Measurements from ENCODE around the gene RBM47.

GRCh38 chr4:40438384-40439026 is 191.2 kb downstream of the RBM47 start:
- no peak for TF ChIP-seq CTCF (conservative IDR thresholded peaks at IDR 0.05; ENCODE audit: low read depth in 2 of 2)
- TF ChIP-seq EZH2 (IDR thresholded peaks at IDR 0.05; ENCODE audit: low read depth, unreplicated experiment) = no peak
- no peak for TF ChIP-seq REST (IDR thresholded peaks at IDR 0.05; ENCODE audit: unreplicated experiment)
- no peak for TF ChIP-seq CREB1 (CRISPR knock-in tag; IDR thresholded peaks at IDR 0.05; ENCODE audit: low read depth)

All from GM23338 (cell line).